HG02870 (cell line): ENCODE results near the gene ABHD4.
"Not testable (repeated sequence)": the region's sequence is repeated elsewhere in the genome, so short reads cannot be mapped to it uniquely, and the experiment has no call there.

ENCODE experiments used
- ATAC-seq: cut with Tn5 transposase; IDR thresholded peaks from one replicate; pipeline ENCODE4 v1.9.1; 2021; ENCODE audit warnings: mild to moderate bottlenecking, moderate library complexity; ENCODE audit not compliant: unreplicated experiment

Gene ABHD4

GRCh38 chr14:22622255-22622654 is 24.2 kb downstream of the ABHD4 start:
- no peak for ATAC-seq

GRCh38 chr14:22623047-22623446 is 24.9 kb downstream of the ABHD4 start:
- no peak for ATAC-seq

DNA sequence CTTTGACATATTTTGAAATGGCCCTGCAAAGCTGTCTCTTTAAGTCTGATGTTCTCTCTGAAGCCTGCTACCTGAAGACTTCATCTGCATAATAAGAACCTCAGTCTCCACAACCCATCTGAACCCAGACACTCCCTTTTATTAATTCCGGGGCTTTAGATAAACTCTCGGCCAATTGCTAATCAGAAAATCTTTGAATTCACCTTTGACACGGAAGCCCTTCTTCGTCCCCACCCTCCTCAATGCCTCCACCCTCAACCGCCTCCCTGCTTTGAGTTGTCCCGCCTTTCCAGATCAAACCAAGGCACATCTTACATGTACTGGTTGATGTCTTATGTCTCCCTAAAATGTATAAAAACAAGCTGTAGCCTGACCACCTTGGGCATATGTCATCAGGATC is 28.5 kb downstream of the ABHD4 start:
- ATAC-seq: no peak

- no peak for ATAC-seq
Measured at GRCh38 chr14:22627506-22628263, 29.6 kb downstream of the ABHD4 start.

DNA sequence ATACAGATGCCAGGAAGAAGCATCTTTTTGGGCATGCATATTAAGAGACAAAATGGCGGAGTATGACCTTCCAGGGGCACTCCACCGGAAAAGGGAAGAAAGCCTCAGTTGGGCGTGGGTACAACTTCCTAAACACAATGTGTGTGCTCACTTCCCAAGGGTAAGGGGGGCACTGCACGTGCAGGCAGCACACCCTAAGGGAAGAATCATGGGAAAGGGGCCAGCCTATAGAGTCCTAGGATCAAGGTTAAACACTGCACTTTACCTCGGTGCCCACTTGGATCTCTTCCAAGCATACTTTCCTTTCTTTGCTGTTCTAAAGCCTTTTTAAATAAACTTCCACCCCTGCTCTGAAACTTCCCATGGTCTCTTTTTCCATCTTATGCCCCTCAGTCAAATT is 31.3 kb downstream of the ABHD4 start:
- ATAC-seq: no peak

- ATAC-seq: no peak
Measured at GRCh38 chr14:22630066-22630465, 32.0 kb downstream of the ABHD4 start.

DNA sequence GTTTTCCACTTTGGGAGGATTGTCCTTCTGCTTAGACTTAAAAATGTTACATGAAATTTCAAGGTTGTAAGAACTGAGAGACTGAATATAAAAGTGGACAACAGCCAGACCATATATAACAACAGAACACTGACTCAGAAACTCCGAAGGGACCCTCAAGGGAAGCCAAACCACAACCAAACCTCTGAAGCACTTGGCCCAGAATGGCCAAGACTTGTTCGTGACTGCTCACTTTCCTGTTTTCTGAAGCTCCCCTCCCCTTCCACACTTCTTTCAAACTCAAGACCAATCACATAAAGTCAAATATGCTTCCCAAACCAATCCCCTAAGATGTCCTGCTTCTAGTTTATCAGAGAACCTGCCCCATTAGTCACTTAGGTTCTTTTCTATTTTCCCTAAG is 32.4 kb downstream of the ABHD4 start:
- no peak for ATAC-seq

DNA sequence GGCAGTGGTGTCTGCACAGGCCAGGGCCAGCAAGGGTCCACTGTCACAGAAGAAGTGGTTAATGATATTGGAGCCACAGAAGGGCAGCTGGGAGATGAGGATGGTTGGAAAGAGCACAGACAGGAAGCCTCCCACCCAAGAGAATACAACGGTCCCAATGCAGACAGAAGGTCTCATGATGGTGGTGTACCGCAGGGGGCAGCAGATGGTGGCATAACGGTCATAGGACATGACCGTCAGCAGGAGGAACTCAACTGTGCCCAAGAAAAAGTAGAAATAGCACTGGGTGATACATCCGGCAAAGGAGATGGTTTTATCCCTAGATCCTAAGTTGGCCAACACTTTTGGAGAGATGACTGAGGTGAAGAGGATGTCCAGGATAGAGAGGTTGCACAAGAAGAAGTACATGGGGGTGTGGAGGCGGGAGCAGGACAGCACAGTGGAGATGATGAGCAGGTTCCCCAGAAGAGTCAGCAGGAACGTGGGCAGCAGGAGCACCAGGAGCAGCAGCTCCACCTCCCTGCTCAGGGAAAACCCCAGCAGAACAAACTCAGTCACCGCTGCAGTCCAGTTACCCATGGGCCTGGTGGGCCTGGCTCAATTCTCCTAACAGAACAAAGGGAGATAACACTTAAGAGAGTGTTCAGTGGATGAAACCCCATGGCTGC is 36.3 kb downstream of the ABHD4 start:
- ATAC-seq: no peak

DNA sequence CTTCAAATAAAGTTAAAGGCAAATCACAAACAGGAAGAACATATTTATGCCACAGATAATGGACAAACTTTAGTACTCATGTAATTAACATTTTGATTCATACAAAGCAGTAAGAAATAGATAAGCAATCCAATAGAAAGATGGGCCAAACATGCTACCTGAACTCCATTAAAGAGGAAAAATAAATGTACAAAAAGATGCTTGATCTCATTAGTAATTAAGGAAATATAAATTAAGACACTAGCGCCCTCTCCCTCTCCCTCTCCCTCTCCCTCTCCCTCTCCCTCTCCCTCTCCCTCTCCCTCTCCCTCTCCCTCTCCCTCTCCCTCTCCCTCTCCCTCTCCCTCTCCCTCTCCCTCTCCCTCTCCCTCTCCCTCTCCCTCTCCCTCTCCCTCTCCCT is 37.9 kb downstream of the ABHD4 start:
- ATAC-seq: not testable (repeated sequence)

DNA sequence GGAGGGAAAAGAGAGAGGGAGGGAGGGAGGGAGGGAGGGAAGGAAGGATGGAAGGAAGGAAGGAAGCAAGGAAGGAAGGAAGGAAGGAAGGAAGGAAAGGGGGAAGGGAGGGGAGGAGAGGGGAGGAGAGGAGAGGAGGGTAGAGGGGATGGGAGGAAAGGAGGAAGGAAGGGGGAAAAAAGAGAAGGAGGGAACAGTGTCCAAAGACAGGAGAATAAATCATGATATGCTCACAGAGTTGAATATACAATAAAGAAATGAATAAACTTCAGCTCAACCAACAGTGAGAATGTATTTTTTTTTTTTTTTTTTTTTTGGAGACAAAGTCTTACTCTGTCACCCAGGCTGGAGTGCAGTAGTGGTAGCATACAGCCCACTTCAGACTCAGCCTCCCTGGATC is 42.1 kb downstream of the ABHD4 start:
- ATAC-seq: no peak

DNA sequence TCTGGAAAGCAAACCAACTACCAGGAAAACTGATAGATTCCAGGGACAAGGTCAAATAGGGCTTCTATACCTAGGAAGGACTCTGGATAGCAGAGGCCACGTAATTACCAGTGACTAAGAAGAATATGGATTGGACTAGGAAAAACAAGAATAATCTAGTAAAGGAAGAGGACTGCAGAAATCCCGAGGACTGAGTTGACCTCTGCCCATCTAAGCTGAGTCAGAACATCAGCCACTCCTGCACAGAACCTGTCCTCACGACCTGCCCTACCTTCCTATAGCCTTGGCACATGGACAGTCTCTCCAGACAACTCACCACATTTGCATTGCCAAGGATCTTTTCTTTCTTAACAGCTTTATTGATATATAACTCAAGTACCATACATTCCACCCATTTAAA is 43.7 kb downstream of the ABHD4 start:
- ATAC-seq: no peak

DNA sequence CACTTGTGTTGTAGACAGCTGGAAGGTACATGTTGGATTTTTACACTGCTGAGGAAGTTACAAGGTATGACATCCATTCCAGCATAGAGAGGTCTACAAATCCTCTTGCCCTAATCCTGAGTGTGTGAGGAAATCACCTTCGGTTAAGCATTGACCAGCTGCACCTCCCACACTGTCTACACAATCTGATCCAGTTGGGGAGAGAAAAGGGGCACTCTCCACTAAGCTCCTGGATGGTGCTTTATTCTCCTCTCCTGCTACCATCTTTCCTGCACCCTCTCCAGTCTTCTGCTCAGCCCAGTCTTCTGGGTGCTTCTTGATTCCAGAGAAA is 46.2 kb downstream of the ABHD4 start, which contains the start of gene OR6J1:
OR6J1 (minus strand) TSS at position 48 of the 331 bp plus-strand sequence. CDS start 9,541 bp downstream, outside the sequence.
- no peak for ATAC-seq

- no peak for ATAC-seq
Measured at GRCh38 chr14:22646570-22647254, 48.6 kb downstream of the ABHD4 start.

- ATAC-seq: no peak
Measured at GRCh38 chr14:22648506-22648905, 50.4 kb downstream of the ABHD4 start.

DNA sequence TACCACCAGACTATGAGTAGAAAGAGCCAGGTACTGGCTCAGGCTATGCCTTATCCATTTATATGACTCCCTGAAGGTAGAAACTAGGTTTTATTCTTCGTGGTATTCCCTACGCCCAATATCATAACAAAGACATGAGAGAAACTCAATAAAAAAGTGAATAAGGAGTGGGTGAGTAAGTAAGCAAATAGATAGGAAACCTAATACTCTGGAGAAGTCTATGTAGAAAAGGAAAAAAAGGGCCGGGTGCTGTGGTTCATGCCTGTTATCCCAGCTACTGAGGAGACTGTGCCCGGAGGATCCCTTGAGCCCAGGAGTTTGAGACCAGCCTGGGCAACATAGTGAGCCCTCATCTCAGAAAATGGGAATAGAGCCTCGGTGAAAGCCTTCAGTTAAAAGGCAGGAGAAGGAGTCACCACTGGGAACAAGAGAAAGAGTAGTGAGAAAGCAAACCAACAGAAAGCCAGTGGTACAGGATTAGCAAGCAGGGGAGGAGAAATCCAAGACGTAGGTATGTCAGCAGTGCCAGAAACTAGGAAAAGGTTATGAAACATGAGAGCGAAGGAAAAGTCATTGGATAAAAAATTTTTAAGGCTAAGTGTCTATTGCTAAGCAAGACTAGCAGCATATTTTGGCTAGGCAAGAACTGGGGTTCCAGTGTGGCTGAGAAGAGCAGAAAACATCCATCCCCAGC is 52.1 kb downstream of the ABHD4 start:
- no peak for ATAC-seq

DNA sequence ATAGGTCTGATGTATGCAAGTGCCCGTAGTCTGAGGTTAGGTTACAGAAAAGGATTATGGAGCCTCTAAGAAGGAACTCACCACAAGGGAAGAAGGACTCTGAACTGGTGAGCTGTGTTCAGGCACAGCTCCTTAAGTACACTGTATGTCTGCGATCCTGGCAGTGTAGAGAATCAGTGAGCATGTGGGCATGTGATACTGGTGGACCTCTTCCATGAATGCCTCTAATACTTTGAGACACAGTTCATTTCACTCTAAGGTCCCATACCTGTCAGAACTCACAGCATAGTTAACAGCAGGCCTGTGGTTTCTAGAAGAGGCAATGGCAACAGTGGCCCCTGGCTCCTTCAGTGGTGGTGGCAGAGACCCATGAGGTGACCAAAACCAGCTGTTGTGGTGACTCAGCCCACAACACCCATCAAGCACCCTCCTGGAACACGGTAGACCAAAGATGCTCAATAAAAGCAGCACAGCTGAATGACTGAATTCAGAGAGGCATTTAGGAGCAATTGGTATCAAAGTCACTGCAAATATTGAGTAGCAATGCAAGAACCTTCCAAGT is 52.9 kb downstream of the ABHD4 start:
- ATAC-seq: peak; percentile 56

GRCh38 chr14:22651586-22651985 is 53.5 kb downstream of the ABHD4 start:
- no peak for ATAC-seq

DNA sequence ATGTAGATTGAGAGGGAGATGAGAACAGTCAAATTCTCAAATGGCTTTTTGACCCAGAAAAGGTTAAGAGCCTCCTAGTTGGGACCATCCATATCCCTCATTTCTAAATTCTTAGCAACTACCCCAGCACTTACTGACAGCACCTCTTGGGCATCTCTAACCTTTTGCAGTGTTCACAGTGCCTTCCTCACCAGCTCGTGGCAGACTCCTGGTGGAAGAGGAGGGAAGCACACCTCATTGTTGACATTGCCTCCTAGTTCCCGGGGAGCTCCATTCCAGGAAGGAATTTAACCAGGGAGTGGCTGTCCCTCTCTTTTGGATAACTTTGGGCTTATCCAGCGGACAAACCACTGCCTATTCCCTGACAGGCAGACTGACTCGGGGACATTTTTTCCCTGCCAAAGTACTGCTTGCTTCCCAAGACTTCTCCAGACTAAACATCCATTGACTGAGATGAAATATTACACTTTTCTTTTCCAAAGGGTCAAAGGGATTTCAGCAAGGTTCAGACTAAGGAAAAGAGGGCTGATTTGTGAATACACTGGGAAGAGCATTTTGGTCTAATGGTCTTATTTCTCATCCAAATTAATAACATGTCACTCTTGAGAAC is 55.0 kb downstream of the ABHD4 start:
- ATAC-seq: no peak

DNA sequence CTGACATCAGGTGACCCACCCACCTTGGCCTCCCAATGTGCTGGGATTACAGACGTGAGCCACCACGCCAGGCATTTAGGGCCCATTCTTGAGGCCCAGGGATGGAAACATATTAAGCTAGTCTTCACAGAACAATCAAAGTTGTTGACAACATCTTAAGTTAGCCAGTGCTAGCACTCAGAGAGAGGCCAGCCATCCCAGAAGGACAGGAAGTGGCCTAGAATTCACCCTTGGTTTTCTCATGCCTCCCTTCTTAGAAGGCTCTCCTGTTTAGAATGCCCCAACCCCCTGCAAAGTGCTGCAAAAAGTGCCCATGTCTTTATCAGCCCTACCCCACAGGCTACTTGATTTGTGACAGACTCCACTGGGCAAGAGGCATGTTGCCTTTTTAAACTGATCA is 58.1 kb downstream of the ABHD4 start:
- no peak for ATAC-seq

GRCh38 chr14:22656945-22657731 is 59.0 kb downstream of the ABHD4 start:
- no peak for ATAC-seq
